K562 (cell line): ENCODE data around the gene LGSN.
A peak's percentile ranks its signal among the peaks of the same experiment; 100 is the strongest.

ENCODE experiments used
- BMI1 ChIP-seq: fragments of 150-350 bp; IDR thresholded peaks from 2 replicates; pipeline ENCODE4 v1.6.1; 2014; ENCODE audit warnings: low read length
- ELF1 ChIP-seq: fragments of 200-800 bp; sonication (Bioruptor generic); IDR thresholded peaks from 2 replicates; pipeline ENCODE4 v1.6.1; 2016; ENCODE audit warnings: missing genetic modification characterization, missing compliant biosample characterization
- EP300 ChIP-seq: IDR thresholded peaks from 2 replicates; pipeline ENCODE4 v1.6.1; 2012; ENCODE audit warnings: low read length, improper control_type of control experiment
- GTF3C2 ChIP-seq: IDR thresholded peaks from 3 replicates; pipeline ENCODE4 v1.6.1; 2011; ENCODE audit warnings: borderline replicate concordance, mild to moderate bottlenecking, moderate library complexity; ENCODE audit not compliant: insufficient read length; ENCODE audit errors: extremely low read depth
- HCFC1 ChIP-seq: IDR thresholded peaks from 2 replicates; pipeline ENCODE4 v1.6.1; 2012; ENCODE audit warnings: low read depth, low read length, improper control_type of control experiment
- ID3 ChIP-seq, 2 experiments: fragments of 250-450 bp in 1 of 2; fragments of 450-650 bp in 1 of 2; sonication (Bioruptor Pico) in 1 of 2; IDR thresholded peaks; 2 replicates each; pipeline versions ENCODE4 v1.6.1 to v1.8.0; 2016 to 2021; ENCODE audit warnings: mild to moderate bottlenecking in 2 of 2, moderate library complexity in 2 of 2, missing compliant biosample characterization in 1 of 2, missing genetic modification characterization in 1 of 2
- KDM1A ChIP-seq, 2 experiments: fragments of 450-650 bp; IDR thresholded peaks; 2 replicates each; pipeline ENCODE4 v1.6.1; 2016; ENCODE audit warnings: mild to moderate bottlenecking in 2 of 2
- RAD21 ChIP-seq, 2 experiments: fragments of 250-450 bp in 1 of 2; fragments of 450-650 bp in 1 of 2; sonication (Bioruptor Pico) in 1 of 2; formaldehyde crosslinking in 1 of 2; IDR thresholded peaks in 1 of 2; conservative IDR thresholded peaks in 1 of 2; 2 replicates each; pipeline versions ENCODE4 v1.4.0 to v1.8.0; 2020 to 2022; ENCODE audit warnings: mild to moderate bottlenecking in 2 of 2, moderate library complexity in 1 of 2
- YY1 ChIP-seq, 3 experiments: IDR thresholded peaks; 2 replicates each; pipeline ENCODE4 v1.6.1; 2011; ENCODE audit warnings: low read length in 2 of 3, mild to moderate bottlenecking in 2 of 3, moderate library complexity in 2 of 3, borderline replicate concordance in 1 of 3, control low read depth in 1 of 3, low read depth in 1 of 3; ENCODE audit not compliant: insufficient read depth in 3 of 3, insufficient replicate concordance in 2 of 3, control insufficient read depth in 1 of 3, insufficient read length in 1 of 3; ENCODE audit errors: extremely low read depth in 1 of 3
- ZEB2 ChIP-seq: fragments of 450-650 bp; IDR thresholded peaks from 2 replicates; pipeline ENCODE4 v1.6.1; 2016
- ZNF121 ChIP-seq: sonication (generic); formaldehyde crosslinking; conservative IDR thresholded peaks from 2 replicates; pipeline ENCODE4 v1.8.0; 2022; ENCODE audit warnings: missing genetic modification reagents
- ZNF263 ChIP-seq: sonication (generic); formaldehyde crosslinking; IDR thresholded peaks from 2 replicates; pipeline ENCODE4 v1.8.0; 2022; ENCODE audit warnings: mild to moderate bottlenecking, missing genetic modification reagents, borderline replicate concordance
- ZNF668 ChIP-seq: fragments of 250-450 bp; sonication (Bioruptor Pico); IDR thresholded peaks from 2 replicates; pipeline ENCODE4 v1.8.0; 2022; ENCODE audit warnings: mild to moderate bottlenecking, inconsistent platforms
- ZNF707 ChIP-seq: fragments of 250-450 bp; sonication (Bioruptor Pico); conservative IDR thresholded peaks from 2 replicates; pipeline ENCODE4 v1.8.0; 2022; ENCODE audit warnings: inconsistent platforms, mild to moderate bottlenecking, moderate library complexity

GRCh38 chr6:63352544-63353285 lies 32.9 kb upstream of the LGSN start:
- TF ChIP-seq EP300 (no peak), ID3 (CRISPR knock-in tag; IDR thresholded peaks at IDR 0.05) (no peak), ID3 (tag; IDR thresholded peaks at IDR 0.05) (no peak), YY1 (IDR thresholded peaks at IDR 0.05; ENCODE audit: borderline replicate concordance in 1 of 3, control insufficient read depth in 1 of 3, extremely low read depth in 1 of 3, insufficient read depth in 3 of 3, insufficient read length in 1 of 3, insufficient replicate concordance in 2 of 3, low read depth in 1 of 3, low read length in 2 of 3) (no peak), ZNF121 (CRISPR knock-in tag) (no peak), ZNF263 (CRISPR knock-in tag) (no peak), ELF1 (no peak), GTF3C2 (no peak), ZEB2 (no peak), BMI1 (no peak), KDM1A (IDR thresholded peaks at IDR 0.05) (no peak), RAD21 (CRISPR knock-in tag; conservative IDR thresholded peaks at IDR 0.05 in 1 of 2, IDR thresholded peaks at IDR 0.05 in 1 of 2) (peak; percentile 39 to 44; a peak in 3 of 4 replicates), ZNF707 (no peak), HCFC1 (no peak), ZNF668 (CRISPR knock-in tag) (no peak)
